Stimulated activated CD8-positive, alpha-beta memory T cell treated with anti-CD3 and anti-CD28 coated beads, Interleukin-12 subunit alpha, Interleukin-12 subunit beta, amount 100 ng/mL, for 24 hours (primary cell): Measurements from ENCODE around the gene NUDCD3.

Source experiments
- DNase-seq: peaks from one replicate; pipeline ENCODE4 v3.0.0-alpha.2; 2020; ENCODE audit errors: extremely low read depth

Gene NUDCD3

DNA sequence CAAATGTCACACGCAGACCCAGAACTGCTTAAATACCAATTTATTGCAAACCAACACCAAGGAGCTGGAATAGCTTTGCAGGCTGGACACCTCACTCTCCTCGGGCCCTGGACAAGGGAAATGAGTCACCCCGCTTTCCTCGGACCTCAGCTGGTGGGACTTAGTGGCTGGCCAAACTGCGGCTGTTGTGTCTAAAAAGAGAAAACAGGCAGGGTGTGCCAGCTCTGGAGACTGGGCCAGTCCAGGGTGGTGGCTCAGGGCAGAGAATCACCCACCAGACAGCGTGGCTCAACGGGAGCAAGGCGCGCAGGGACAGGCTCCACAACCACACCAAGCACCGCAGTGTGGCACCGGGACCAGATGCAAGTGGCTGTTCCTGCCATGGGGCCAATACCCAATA, 106.9 kb downstream of the NUDCD3 start:
- no peak for DNase-seq

DNA sequence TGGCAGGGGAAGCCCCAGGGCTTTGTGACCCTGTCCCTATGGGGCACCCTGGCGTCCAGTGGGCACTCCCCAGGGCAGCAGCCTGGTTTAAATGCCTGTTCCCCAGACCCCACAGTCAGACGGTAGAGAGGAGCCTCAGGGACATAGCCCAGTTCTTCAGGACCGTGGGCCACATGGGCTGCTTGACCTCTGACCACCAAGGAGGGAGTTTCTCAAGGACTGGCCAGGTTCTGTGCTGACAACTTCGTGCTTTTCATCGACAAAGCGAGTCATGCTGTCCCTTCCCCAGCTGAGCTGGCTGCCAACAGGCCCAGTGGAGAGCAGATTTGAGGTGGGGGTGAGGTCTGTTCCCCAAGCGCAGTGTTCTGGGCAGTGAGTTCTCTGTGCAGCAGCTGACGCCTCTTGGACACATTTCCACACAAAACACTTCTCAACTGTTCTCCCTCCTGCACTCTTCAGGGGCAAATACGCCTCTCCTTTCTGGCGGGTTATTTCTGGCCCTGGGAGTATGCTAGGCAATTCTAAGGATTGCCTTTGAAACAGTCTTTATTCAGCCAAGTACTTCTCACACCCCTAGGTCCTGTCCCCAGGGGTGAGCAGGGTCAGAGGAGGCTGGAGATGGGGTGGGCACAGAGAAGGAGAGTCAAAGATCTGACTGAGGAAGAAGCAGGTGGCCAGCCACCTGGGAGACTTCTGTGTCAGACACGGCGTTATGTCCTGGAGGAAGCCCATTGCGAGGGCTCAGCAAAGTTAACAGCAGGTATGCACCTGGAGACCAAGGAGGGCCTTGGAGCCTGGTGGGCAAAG, 107.8 kb downstream of the NUDCD3 start:
- DNase-seq, result no peak

DNA sequence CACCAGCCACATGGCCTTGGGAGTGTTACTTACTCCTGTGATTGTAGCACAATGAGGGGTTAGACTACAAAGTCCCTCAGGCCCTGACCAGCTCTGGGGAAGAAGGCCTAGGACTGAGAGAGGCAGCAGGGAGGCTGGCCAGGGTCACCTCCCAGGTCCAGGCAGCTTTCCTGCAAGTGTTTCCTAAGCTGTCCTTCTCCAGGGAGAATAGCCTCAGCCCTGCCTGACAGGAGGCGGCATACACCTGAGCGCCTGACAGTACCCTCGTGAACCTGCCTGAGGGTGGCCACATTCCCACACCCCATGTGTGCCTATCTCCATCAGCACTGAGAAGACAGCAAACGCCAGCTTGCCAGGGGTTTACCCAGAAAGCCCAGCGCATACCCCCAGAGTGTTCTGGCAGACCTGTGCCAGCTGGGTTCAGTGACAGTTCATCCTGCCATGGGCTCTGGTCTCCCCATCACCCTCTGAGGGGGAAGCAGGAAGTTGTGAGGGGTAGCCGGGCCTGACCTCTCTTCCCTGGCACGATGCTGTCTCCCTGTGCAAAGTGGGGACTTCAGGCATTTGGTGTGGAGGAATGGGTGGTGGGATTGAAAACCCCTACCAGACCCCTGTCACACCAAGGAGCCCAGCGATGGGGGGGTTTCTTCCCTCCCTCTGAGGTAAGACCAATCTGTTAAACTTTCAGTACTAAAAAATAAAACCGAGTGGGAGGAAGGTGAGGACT, 108.8 kb downstream of the NUDCD3 start:
- DNase-seq, result no peak

DNA sequence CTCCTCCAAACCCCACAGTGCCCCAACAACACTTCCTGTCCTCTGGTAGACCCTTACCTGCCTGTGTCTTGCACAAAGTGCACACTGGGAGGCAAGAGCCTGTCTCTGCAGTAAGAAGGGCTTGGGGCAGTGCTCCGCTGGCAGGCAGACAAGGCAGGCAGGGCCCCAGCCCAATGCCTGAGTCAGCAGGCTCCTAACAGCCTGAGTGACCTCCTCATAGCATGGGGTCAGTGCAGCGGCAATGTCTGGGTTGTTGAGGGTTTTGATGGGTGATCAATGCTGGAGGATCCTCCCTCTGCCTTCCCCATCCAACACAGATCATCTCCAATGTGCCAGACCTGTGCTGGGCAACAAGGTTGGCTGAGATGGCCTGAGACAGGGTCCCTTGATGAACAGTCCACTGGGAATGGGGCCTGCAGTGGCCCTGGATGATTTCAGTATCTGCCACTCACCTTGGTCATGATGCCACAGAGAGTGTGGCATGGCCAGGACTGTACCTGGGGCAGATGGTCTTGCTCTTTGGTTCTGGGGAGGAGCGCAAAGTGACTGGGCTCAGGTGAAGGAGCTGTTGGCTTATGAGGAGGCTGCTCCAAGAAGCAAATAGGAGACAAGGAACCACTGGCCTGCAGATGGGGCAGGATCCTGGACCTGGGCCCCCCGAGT, 109.5 kb downstream of the NUDCD3 start:
- no peak for DNase-seq

DNA sequence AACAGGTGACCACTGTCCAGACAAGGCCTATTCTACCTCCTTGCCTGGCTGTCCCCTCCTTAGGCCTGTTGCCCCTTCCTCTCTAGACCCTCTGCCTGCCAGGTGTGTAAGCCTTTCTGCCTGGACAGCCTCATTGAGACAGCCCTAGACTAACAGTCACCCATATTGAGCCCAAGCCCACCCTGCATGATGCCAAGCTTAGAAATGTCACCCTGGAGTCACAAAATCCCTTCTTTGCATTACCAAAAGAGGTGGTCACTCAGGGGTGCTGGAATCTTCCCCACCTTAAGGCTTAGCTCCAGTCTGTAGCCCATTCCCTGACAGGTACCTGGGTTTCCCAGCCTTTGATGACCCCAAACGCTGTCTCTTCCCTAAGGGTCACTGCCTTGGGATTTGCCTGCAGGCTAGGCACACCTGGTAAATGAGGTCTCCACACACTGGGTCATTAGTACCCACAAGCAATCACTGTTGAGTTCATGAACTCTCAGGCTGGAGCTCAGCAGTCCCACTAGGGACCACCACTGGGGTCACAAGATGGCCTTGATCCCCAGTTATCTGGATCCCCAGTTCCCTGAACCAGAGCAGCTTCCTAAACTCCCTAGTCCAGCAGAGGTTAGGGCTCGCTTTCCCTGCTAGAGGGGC, 110.1 kb downstream of the NUDCD3 start:
- DNase-seq, result no peak

DNA sequence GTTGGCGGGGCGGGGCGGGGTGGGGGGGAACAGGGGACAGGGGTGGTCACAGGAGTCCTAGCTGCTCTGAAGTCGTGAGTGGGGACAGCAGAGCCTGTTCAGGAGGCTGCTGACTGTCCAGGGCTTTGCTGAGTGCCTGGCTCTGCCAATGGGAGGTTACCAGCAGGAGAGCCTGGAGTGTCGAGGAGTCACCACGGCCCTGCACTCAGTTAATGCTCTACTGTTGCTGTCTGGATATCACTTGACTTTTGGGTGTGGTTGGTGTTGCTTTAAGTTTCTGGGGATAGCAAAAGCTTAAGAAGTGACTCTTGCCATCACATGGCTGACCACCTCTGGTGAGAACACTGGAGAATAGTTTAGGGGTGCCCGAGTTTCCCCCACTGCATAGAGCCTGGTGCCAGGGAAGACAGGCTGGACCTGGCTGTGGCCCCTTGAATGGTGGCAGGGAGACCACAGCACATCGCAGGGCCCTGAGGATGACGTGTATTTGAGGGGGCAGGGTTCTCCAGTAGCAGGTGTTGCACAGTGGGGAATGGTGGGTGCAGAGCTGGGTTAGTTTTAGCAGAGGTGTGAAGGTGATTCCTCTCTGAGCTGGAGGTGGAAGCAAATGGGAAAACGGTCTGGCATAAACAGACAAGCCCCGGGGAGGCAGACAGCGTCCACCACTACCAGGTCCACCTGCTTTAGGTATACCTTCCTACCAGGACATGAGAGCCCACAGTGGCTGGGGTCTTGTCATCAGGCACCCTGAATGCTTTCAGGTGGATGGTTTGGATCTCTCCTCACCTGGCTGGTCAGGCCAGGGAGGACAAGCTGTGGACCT, 110.9 kb downstream of the NUDCD3 start:
- DNase-seq, result no peak

DNA sequence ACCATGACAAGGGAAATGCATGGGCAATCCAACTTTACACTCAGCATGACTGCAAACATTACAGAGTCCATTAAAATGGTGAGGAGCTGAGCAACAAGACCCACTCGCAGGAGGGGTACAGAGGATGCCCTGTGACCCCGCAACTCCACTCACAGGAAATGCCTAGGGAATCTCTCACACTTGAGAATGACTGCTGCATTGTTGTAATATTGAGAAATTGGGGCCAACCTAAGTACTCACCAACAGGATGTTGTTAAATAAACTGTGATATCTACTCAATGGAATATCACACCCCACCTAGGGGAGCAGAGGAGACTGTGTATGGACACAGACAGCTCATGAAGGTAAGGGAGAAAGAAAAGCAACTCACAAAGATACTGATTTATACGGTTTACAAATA, 111.7 kb downstream of the NUDCD3 start:
- DNase-seq, result no peak

DNA sequence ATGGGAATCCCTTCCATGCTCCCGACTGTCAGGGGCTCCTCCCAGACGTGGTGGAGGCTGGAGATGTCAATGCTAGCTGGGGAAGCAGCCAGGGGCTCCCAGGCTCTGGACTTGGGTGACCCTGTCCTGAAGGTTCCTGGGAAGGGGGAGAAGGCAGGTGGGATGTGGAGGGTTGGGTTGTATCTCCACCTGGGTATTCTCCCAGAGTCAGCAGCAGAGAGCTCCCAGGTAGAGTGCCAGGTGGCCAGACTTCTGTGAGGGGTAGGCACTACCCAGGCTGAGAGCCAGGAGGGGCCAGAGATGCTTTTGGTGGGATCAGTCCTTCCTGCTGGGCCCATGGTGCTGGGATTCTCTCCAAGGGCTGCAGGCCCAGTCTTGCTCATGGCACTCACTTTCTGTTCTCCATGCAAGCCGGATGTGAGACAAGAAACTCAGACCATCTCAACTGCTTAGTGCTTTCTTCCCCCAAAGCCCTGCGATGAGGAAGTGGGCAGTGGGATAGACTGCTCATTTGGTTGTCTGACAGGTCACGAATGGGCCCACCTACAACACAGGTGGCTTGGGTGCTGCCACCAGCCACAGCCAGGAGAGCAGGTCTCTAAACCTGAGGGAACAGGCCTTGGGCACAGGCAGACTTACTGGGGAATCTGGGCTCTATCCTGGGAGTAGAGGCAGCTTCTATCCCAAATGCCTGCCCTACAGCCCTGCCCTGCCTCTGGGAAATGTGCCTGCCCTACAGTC, 112.6 kb downstream of the NUDCD3 start:
- DNase-seq, result no peak

DNA sequence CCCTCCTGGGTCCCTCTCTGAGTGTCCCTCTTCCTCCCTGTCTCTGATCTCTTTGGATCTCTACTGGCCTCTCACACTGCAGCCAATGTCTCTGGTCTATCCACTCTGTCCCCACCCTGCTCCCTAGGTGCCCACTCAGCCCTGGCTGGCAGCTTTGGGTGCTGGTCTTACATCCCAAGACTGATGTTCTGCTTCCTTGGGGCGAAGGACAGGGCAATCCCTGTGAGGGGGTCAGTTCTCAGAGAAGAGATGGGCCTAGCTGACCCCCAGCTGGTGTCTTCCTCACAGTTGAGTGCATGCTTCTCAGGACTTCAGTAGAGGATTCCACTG, 113.4 kb downstream of the NUDCD3 start:
- DNase-seq, result no peak

DNA sequence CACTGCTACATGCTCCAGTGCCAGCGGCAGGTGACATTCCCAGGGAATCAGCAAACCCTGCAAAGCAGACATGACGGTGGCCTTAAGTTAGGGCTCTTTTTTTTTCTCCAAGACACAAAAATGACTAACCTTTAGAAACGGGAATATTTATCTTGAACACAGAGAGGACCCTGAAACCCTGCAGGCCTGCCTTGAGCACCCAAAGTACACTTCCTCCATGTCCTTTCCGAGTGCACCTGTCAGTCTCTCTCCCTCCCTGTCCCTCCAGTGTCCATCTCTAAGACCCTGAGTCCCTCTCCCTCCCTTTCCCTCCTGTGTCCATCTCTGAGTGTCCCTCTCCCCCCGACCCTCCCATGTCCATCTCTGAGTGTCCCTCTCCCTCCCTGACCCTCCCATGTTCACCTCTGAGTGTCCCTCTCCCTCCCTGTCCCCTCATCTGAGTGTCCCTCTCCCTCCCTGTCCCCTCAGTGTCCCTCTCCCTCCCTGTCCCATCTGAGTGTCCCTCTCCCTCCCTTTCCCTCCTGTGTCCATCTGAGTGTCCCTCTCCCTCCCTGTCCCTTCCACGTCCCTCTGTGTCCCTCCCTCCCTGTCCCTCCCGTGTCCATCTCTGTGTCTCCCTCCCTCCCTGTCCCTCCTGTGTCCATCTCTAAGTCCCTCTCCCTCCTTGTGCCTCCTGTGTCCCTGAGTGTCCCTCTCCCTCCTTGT, 113.9 kb downstream of the NUDCD3 start:
- no peak for DNase-seq

DNA sequence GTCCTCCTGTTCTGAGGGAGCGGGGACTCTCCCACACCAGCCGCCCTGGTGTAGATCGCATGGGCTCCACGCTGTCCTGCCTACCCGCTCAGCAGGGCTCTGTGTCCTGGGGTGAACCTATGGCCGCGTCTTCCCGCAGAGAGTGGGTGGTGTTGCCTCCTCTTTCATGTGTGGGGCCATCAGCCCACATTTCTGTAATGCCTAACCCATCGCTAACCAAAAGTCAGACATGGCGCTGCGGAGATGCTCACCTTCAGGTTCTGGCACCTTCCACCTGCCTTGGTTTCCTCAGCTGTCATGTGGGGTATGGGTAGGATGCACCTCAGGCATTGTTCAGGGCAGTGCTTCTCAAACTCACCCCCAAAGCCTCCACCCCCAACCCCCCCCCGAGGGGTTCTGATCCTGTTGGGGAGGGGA, 114.5 kb downstream of the NUDCD3 start:
- DNase-seq, result no peak

DNA sequence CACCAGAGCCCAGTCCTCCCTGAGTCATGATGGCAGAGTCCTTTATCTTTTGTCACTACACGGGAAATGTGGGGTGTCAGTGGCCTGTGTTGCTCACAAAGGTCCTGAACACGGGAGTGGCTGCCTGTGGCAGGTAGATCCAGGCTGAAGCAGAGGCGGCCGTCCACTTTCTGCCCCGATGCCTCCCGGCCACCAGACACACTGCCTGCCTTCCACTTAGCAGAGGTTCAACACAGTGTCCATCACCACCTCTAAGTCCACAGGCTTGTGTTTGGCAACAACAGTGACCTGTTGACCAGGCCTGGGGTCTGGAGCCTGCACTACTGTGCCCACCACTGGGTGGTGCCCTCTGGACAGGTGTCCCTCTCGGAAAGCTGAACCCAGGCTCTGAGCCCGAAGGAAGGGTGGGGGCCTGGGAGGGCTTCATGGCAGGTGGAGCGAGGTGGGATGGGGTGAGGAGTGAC, 115.2 kb downstream of the NUDCD3 start:
- no peak for DNase-seq

DNA sequence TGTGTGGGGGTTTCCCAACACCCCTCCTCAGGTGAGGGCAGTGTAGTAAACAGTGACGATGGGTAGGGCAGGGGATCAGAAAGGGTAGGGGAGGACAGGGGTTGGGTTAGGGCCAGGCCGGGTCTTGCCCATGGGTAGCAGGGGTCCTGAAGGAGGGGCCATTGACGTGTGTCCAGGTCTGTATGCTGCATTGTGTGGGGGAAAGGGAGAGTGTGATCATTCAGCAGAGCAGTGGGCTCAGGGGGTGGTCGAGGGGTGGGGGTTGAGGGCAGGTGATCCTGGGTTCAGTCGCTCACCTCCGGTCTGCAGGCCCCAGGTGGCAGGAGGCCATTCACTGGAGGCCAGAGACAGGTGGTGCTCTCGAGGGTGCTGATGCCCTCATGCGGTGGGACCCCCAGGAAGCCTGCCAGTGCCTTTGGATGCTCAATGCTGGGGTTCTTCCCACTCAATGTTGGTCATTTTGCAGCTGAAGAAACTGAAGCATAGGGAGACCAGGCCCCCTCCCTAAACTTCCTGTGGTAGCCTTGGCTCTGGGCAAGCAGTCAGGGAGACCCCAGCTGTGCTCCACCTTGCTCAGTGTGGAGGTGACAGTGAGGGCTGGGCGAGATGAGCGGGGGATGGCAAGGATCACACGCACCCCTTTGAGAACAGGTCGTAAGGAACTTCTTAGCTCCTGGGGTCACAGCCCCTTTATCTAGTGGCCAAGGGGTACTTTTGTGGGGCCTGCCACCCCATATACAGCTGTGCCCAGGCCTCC, 116.3 kb downstream of the NUDCD3 start:
- no peak for DNase-seq

DNA sequence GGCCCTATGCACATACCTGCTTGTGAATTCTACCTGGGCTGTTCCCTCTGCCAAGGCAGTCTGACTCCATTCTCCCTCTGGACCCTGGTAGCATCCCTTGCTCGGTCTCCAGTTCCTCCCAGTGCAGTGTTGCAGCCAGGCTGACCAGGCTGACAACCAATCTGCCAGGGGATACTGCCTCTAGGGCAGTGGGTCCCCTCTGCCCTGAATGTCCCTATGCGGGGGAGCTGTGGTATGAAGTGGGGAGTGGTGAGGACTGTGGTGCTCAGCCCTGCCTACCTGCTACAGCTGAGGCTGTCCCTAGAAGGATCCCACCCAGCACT, 117.1 kb downstream of the NUDCD3 start:
- DNase-seq, result no peak

DNA sequence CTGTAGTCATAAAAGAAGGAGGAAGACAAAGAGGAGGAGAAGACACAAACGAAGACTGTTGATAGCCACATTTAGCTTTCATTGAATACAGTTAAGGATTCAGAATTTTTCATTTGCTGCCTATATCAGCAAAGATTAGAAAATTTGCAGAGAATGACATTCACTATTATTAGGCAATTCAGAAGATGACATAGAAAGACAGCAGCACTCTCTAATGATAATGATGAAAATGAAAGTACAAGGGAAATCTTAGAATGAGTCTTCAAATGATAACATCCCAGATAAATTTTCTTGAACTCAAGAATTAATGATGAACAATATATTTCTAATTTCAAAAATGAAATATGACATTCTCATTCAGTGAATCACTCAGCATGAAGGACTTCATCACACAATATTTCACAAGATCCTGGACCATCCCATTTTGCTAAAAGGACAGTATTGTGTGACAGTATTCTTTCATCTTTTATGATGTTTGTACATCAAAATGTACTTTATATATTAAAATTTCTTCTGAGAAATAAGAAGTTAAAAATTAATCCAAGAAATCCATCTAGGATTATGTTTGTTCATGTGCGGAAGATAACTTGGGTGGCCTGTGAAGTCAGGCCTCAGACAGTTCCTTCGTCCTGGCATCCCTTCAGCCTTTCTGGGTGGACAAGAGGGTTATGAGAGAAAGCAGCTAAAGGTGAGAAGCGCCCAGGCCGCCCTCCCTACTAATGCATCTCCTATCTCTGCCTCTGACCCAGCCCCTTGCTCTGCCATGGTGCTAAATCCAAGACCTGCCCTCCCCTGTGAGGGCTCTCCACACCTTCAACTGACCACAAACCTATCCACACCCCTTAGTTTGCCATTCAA, 117.7 kb downstream of the NUDCD3 start:
- no peak for DNase-seq

DNA sequence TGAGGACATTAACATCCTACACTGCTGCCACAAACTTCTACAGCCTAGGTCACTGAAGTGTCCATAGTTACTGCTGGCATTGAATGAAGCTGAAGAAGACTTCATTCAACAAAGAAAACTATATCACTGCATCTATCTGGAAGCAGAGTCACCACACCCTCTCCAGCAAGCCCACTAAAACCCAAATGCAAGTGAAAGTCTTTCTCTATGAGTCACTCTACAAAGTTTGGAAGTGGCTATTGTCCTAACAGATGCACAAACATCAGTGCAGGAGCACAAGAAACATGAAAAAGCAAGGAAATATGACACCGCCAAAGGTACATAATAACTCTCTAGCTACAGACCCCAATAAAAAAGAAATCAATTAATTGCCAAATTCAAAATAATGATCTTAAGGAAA, 121.6 kb downstream of the NUDCD3 start:
- DNase-seq, result no peak

DNA sequence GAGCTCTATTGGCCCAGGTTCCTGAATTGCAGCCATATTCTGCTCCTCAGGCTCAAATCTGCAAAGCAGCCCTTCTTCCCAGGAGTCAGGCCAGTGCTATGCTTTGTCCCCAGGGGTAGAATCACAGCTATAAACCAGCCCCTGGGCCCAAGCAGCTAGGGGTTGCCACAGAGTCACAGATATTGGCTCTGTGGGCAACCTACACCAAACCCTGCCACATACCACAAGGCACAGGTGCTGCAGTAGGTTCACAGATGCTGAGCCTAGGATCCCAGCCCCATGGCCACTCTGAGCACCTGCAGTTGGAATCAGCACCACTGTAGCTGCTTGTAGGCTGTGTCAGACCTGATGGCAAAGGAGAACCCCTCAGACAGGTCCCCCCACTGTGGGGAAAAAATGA, 122.0 kb downstream of the NUDCD3 start:
- DNase-seq, result no peak

DNA sequence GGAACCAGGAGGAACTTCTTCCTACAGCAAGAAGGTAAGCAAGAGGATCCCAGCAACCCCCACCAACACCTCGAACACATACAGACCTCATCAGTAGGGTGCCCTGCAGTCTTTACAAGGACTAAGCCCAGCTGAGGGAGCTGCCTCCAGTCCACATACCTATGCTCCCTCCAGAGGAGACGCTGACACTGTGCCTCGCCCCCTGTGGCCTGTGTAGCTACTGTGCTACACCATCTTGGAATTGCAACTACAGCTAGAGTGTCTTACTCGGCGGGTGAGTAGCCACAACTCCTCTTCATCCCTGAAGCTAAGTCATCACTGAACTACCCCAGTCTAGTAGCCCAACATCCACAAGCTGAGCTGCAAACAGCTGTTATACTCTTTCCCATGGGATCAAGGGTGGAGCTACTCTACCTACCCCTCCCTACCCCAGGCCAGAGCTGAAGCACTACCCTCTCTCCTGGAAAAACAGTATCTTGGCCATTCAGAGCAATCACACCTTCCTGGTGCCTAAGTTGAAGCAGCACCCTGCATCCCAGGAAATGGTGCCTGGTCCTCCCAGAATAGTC, 122.9 kb downstream of the NUDCD3 start:
- DNase-seq, result no peak
